GM19099 (cell line): ENCODE data around the gene DTWD1.

ENCODE experiments used
- POLR2A ChIP-seq: IDR thresholded peaks from 3 replicates; pipeline ENCODE4 v1.6.1; 2011; ENCODE audit warnings: low read depth; ENCODE audit not compliant: insufficient read length; ENCODE audit errors: extremely low read depth

The DTWD1 gene, protein sequence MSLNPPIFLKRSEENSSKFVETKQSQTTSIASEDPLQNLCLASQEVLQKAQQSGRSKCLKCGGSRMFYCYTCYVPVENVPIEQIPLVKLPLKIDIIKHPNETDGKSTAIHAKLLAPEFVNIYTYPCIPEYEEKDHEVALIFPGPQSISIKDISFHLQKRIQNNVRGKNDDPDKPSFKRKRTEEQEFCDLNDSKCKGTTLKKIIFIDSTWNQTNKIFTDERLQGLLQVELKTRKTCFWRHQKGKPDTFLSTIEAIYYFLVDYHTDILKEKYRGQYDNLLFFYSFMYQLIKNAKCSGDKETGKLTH

DNA sequence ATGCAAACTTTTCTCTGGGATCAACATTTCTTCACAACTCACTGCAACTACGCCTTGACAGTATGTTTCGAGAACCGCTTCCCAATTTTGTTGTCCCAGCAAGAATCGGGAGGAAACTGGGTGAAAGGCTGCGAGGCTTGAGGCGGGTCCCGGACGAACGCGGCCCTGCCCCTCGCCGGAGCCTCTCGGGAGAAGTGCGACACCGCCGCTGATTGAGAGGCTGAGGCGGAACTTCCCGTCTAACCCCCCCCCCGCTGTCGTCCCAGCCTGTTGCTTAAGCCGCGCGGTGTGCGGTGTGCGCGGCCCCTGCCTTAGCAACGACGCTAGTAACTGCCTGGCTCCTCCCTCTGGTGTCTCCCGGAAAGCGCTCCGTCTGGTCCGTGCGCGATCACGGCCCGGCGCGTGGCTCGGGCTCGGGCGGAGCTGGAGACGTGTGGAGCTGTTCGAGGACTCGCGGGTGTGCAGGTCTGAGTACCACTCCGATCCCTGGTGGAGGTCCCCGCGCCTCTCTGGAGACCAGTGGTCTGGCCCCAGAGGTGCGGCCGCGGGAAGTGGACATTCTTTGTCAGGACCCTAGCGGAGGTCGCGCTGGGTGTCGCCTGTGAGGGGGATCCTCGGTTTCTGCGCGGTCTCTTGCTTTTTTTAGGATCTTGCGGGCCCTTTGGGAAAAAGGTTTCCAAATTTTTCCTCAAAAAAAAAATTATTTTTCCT lies at the start of gene DTWD1, which contains the start of gene FAM227B:
Gene DTWD1 (plus strand): TSS at position 391 of the 711 bp plus-strand sequence. CDS start 4,120 bp downstream, outside the sequence.
Gene FAM227B (minus strand): TSS at position 161 of the 711 bp plus-strand sequence. CDS start 5,647 bp downstream, outside the sequence.
- peak; percentile 96 for TF ChIP-seq POLR2A

DNA sequence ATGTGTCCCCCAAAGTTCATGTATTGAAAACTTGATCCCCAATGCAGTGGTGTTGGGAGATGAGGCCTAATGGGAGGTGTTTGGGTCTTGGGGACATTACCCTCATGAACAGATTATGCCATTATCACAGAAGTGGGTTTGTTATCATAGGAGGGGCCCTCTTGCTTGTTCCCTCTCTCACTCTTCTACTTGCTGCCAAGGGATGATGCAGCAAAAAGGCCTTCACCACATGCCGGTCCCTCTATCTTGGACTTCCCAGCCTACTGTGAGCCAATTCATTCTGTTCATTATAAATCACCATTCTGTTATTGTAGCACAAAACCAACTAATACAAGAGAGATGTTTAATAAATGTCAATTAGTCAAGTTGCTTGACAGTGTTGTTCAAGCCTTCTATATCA lies 47.4 kb upstream of the DTWD1 start:
- TF ChIP-seq POLR2A = no peak

DNA sequence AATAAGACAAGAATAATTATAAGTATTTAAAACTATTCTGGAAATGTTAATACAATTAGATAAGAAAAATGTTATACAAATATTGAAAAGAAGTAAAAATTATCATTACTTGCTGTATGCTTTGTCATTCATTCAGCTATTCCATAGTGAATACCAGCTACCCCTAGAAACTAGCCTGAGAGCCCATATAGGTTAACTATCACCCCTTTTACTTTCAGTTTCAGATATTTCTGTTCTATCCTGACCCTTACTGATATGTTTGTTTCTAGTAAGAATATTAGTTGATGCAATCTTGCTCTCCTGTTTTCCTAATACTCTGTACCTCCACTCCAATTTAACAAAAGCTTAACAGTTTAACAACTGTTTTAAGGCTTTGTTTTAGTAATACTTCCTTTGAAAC lies 31.8 kb upstream of the DTWD1 start:
- no peak for TF ChIP-seq POLR2A

DNA sequence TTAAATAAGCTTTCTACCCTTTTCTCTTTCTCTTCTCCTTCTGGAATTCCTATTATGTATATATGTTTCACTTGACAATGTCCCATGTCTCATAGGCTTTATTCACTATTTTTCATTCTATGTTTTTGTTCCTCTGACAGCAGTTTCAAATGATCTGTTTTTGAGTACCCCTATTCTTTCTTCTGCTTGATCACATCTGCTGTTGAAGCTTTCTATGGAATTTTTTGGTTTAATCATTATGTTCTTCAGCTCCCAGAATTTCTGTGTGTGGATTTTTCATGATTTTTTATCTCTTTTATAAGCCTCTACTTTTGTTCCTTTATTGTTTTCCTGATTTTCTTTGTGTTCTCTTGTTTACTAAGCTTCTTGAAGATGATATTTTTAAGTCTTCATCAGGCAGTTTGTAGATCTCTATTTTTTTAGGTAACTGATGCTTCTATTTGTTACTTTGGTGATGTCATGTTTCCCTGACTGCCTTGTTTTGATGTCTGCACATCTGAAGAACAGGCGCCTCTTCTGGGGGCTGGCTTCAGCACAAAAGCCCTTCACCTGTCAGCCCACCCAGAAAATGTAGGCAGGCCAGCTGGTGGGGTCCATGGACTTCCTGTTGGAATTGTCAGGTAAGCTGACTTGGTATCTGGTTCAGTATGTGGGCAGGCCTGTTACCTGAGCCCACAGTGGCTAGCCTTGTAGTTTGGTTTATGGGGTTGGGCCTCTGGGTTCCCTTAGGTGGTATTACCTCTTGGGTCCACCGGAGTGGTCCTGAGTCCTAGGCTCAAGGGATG lies 16.0 kb upstream of the DTWD1 start:
- TF ChIP-seq POLR2A = no peak

DNA sequence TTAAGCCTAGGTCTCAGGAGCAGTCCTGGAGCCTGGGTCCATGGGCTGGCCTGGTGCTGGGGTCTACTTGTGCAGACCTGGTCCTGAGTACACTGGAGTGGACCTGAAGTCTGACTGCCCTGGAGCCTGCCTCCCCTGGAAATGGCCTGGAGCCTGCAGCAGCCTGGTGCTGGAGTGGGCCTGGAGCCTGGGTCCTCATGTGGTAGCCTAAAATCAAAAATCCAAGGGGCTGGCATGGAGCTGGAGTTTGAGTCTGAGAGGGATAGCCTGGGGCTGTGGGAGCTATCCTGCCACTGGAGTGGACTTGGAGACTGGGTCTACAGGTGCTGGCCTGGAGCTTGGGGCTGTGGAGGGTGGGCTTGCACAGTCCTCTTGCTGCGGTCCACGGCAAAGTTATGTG lies 15.3 kb upstream of the DTWD1 start:
- TF ChIP-seq POLR2A = no peak

DNA sequence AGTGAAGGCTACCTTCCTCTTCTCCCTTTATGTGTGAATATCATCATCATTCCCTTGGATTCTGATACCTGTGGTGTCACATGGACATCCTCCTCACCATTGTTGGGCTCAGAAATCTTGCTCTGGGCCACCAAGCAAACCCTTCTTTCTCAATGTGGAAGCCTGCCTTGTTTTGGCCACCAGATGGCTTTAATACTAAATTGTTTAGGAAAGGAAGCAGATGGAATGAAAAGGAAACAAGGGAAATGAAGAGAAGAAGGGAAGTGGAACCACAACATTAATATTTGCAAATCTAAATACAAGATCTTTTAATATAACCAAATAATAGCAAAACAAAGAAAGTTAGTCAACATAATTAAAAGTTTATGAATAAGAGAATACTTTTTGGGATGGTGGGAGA lies 14.3 kb upstream of the DTWD1 start:
- no peak for TF ChIP-seq POLR2A

DNA sequence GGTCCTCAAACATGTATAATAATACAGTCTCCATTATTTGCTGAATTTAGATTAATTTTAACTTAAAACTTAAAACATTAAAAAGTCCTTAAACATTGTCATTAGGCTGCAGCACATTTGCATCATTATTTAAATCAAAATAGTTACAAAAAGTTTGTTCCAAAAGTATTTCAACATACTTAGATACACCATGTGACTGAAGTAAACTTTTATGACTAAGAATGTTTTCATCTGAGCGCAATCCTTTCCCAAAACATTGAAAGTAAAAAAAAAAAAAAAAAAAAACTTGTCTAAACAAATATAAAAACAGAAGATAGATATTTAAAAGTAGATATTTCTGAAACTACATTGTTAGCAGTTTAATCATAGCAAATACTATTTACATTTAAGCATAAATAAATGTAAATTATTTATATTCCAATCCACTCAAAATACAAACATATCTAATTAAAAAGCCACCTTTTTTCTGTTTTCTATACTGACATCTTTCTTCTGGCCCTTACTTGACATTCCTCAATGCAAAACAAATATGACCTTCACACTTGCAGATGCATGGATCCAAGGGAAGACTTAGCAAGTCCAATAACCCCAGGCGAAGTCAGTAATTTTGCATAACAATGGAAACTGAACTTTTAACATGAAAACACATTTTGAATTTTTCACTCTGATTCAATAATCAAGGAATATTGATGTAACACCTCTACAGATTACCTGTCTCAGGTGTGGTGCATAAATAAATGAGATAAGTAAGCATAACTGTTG lies 10.5 kb upstream of the DTWD1 start:
- TF ChIP-seq POLR2A = no peak

DNA sequence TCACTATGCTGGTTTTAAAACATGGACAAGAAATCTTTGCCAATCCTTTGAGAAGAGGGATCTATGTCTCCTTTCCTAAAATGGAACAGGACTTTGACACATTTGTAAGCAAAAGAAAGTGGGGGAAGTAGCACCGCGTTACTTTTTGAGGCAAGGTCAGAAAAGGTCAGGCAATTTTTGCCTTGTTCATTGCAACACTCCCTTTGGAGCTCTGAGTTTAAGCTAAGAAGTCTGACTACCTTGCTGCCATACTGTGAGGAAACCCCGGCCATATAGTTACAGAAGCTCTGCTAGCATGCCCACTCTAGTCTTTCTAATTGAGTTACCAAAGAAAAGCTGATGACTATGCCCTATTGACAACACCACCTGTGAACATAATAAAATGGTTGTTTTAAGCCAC lies 1.6 kb upstream of the DTWD1 start:
- no peak for TF ChIP-seq POLR2A

DNA sequence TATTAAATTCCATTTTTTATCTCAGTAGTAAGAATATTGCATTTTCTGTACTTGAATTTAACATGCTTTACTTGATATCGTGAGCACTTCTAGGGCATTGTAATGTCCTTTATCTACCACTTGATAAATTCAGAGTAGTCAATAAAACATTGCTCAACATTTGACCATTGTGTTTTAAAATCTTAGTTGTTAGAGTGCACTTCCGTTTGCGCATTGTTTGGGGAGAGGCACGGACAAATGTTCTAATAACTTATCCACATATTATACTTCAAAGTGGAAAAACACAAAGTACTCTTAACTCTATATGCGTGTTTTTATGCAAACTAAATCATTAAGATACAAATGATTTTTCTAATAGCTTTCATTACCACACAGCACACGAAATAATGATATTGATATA lies 649 bp upstream of the DTWD1 start:
- no peak for TF ChIP-seq POLR2A

DNA sequence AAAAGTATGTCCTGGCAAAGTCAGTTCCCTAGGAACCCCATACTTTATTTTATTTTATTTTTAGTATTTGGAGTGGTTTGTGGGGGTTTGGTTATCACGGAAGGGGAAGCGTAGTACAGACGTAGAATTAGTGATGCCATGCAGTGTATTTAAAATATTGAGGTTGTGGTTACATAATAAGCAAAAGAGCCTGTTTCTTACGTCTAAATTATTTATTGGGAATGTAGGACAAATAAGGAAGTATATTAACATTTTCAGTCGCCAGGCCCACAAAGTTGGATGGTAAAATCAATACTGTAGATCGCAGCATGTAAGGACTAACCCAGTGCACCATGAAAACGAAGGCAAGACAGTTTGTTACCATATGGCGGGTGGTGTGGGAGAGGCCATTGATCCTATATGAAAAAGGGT lies 558 bp downstream of the DTWD1 start:
- TF ChIP-seq POLR2A = no peak

DNA sequence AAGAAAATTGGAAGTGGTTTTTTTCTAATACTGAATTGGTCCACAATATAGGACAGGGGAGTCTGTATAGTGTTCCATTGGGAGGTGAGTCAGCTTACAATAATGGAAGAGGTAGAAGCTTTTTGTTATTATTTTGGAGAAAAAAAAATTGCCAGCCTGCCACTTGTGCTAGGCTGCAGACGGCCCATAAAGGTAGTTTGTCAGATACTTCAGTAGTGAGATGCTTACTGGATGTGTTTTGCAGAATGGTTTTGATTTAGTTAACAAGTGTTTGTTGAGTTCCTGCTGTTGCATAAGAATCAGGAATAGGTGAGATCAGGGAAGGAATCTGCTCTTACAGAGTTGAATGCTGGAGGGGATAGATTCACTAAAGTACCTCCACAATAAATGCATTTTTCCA lies 1.0 kb downstream of the DTWD1 start:
- TF ChIP-seq POLR2A = no peak

DNA sequence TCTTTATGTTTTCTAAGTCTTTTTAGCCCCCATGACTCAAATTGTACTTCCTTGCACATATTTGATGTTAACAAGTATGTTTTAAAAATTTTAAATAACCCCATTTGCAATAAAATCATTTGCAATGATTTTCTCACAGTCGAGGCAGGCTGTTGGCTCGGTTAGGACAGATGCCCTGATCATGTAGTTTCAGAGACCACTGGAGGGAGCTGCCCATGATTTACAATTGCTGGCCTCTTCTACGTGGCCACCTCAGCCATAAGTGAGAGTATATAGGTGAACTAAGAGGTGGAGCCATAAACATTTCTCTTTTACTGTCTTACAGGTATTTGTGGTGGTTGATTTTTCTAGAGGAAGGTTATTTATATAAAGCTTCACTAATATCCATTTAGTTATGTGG lies 1.7 kb downstream of the DTWD1 start:
- no peak for TF ChIP-seq POLR2A

DNA sequence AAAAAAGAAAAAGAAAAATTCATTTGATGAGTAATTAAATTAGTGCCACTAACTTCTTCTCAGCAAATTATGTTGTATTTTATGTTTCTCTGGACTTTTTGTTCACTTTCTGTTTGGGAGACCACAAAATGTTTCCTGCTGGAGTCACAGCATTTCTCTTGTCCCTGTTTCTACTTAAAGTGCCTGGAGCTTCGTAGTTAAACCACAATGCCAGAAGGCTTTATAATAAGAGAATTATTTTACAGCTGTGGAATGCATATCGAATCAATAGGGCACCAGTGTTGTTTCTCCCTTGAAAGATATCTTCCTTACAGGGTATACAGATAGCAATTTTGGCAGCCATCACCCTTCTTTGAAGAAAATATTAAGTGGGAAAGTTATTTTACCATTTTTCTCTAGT lies 3.2 kb downstream of the DTWD1 start:
- TF ChIP-seq POLR2A = no peak

DNA sequence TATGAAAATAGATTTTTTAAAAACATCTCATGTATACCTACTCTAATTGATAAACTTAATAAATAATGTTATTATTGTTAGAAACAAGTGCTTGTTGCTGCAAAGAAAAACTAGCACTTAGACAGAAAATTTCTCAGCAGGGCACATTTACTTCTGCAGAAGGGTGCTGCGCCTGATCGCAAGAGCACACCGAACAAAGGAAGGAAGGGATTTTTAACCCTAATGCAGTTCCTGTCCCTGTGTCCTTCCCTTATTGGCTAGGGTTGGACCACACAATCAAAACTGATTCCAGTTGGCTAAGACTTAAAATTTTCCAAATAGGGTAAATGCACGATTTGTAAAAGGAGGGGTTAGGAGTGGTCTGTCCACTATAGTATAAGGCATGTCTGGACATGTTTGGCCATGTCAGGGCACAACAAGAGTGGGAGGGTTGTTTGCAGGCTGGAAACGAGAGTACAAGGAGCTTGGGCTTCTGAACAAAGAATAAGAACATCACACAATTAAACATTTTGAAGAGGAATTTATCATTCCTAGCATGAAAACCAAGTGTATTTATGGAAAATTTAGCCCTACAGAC lies 4.7 kb downstream of the DTWD1 start:
- no peak for TF ChIP-seq POLR2A
